Skeletal muscle tissue (tissue), 4 donors: Measurements from ENCODE around the gene NPHP4. TPM values are rescaled to one million over a fixed set of nuclear protein-coding genes. Genes with fewer than 3 reads are reported as not detected.

Experiments used
- H3K27ac ChIP-seq: one replicate; pipeline ENCODE4 v1.7.0; 2013; ENCODE audit warnings: mild to moderate bottlenecking, low read depth, low read length, inconsistent platforms
- H3K27me3 ChIP-seq, 3 donors: one replicate each; pipeline ENCODE4 v1.7.0; 2013; ENCODE audit warnings: low read length in 3 of 3; ENCODE audit not compliant: control insufficient read depth in 3 of 3, insufficient read depth in 3 of 3
- H3K36me3 ChIP-seq, 3 donors: one replicate each; pipeline ENCODE4 v1.7.0; 2013; ENCODE audit warnings: low read length in 3 of 3; ENCODE audit not compliant: control insufficient read depth in 3 of 3, insufficient read depth in 3 of 3
- H3K4me1 ChIP-seq, 3 donors: one replicate each; pipeline ENCODE4 v1.7.0; 2013; ENCODE audit warnings: low read length in 3 of 3, mild to moderate bottlenecking in 3 of 3; ENCODE audit not compliant: control insufficient read depth in 3 of 3, insufficient read depth in 3 of 3
- H3K4me3 ChIP-seq, 3 donors: one replicate each; pipeline ENCODE4 v1.7.0; 2013; ENCODE audit warnings: low read length in 3 of 3
- H3K9ac ChIP-seq, 3 donors: one replicate each; pipeline ENCODE4 v1.7.0; 2013; ENCODE audit warnings: low read length in 3 of 3, mild to moderate bottlenecking in 3 of 3, moderate library complexity in 2 of 3, low read depth in 1 of 3
- H3K9me3 ChIP-seq, 3 donors: one replicate each; pipeline ENCODE4 v1.7.0; 2013; ENCODE audit warnings: low read length in 3 of 3; ENCODE audit not compliant: control insufficient read depth in 3 of 3
- total RNA-seq: library from RNA; depleted of rRNA; stranded (reverse); fragments of >200 nt; gene quantifications from one replicate; pipeline ENCODE4 v1.2.3, GENCODE V29; 2014
- donor health status: Osteomylitis.

NPHP4 gene
- total RNA-seq, 1 donor from 2014 or later, result 5.2 TPM

DNA sequence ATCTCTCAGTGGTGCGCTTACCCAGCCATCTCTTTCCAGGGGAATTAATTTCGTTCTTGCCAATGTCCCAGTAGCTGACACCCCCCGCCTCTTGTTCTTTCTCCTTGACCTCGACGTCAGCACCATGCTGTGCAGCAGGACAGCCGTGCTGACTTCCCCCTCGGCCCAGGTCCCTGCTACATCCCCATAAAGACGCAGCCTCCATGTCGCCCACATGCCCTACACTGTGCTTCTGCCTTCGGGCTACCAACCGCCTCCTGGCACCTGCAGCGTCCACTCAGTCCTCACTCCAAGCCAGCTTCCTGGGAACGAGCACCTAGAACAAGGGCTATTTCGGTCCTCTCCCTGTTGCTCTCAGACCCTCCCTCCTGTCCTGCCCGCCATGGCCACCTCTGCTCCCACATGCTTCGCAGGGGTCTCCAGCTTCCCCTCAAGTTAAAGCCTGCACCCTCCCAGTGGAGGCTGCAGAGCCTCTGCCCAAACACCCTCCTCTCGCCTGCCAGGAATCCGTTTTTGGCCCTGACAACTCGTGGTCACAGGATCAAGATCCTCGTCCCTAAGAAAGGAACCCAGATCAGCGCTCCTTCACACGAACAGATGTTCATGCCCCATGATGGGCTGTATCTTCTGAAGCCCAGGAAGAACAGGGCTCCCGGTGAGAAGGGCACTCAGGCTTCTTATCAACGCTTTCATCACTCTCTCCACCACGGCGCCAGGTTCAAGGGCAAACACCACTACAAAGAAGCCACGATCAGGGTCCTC, 109.7 kb downstream of the NPHP4 start:
- no peaks in the 10 kb centered on the region for H3K27me3 ChIP-seq
- no peak overlapping the region for H3K4me3 ChIP-seq
- no peak overlapping the region for H3K27ac ChIP-seq
- no peak overlapping the region for H3K9ac ChIP-seq
- no peaks in the 10 kb centered on the region for H3K4me1 ChIP-seq
- peaks cover 0 to 7% (median 4%) of the 10 kb centered on the region in 3 donors for H3K9me3 ChIP-seq
- H3K36me3 ChIP-seq, result peaks cover 11 to 16% (median 13%) of the 10 kb centered on the region in 3 donors

DNA sequence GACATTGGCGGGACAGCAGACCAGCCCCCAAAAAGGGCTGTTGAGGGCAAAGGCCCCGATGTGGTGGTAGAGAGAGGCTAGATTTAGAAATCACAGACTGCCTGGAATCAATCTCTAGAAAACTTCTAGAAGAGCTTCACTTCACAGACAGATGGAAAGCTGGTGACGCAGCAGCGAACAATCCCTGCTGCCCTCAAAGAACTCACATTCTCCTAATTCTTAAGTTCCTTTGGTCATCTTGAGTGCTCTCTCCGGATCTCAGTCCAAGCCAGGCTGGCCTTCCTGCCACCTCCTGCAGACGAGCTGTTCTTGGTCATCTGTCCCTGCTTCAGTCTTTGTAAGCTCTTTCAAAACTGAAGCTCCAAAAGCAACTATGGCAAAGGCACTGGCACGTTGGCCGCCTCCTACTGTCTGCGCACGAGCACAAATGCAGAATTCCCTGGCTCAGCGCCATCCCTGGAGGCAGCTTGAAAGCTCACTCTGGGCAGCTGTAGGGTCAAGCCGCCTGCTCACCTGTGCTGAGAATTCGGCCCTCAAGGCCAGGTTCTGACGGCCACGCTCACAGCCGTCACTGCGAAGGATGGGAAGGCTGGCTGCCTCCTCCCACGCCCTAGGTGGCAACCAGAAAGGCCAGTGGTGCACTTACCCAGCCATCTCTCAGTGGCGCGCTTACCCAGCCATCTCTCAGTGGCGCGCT, 110.6 kb downstream of the NPHP4 start:
- Histone ChIP-seq H3K27me3 (no peaks in the 10 kb centered on the region), H3K9ac (no peak overlapping the region), H3K27ac (no peak overlapping the region), H3K4me3 (no peak overlapping the region), H3K9me3 (peaks cover 0 to 7% (median 4%) of the 10 kb centered on the region in 3 donors), H3K36me3 (peaks cover 13 to 16% (median 16%) of the 10 kb centered on the region in 3 donors), H3K4me1 (no peaks in the 10 kb centered on the region)

DNA sequence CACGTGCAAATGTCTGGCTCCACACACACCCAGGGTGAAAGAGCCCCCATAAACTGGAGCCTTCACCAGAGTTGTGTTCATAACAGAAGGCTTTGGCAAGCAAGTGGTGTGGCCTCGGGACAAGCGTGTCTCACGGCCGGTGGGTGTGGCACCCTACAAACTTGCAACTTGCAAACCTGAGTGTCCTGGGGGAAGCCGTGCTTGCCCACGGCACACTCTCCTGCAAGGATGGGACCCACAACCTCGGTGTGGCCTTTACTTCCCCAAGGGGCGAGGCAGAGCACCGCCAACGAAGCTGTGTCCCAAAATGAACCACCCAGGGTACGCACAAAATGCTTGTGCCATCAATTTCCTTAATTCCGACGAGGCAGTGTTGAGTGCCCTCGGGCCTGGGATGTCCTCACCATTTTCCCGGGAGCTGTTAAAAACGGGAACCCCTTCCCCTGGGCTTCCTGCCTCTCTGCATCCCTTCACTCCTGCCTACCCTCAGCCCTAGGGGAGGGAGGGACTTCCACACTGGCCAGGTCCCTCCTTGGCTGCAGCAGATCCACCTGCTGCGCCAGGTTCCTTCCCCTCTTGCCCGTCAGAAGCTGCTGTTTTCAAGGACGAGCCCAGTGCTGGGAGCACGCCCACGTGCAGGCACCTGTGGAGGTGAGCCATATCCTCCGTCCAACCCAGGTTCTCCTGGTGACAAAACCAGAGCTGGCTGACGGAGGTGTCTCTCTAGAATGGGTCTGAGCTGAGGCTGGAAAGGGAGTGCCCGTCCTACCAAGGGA, 111.4 kb downstream of the NPHP4 start:
- H3K27ac ChIP-seq, result no peak overlapping the region
- H3K9me3 ChIP-seq, result peaks cover 0 to 7% (median 4%) of the 10 kb centered on the region in 3 donors
- H3K4me3 ChIP-seq, result no peak overlapping the region
- no peak overlapping the region for H3K9ac ChIP-seq
- H3K27me3 ChIP-seq, result no peaks in the 10 kb centered on the region
- H3K4me1 ChIP-seq, result no peaks in the 10 kb centered on the region
- H3K36me3 ChIP-seq, result peaks cover 13 to 18% (median 16%) of the 10 kb centered on the region in 3 donors

DNA sequence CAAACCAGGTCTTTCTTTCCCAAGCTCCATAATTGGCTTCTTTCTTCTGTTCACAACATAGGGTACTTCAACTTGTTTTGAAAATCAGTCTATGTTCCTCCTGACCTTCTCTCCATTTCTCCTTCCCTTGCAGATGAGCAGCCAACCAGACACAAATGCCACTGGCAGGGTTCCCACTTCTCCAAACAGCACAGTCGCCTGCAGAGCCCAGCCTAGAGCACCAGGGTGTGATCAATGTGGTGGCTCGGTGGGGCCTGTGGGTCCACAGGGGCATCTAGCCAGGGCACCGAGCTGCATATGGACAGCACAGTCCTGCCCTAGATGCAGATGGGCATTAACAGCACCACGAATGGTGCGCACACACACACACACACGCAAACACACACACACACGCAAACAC, 112.8 kb downstream of the NPHP4 start:
- Histone ChIP-seq H3K36me3 (peaks cover 13 to 21% (median 20%) of the 10 kb centered on the region in 3 donors), H3K9me3 (peaks cover 0 to 7% (median 4%) of the 10 kb centered on the region in 3 donors), H3K27ac (no peak overlapping the region), H3K4me1 (no peaks in the 10 kb centered on the region), H3K9ac (no peak overlapping the region), H3K4me3 (no peak overlapping the region), H3K27me3 (no peaks in the 10 kb centered on the region)

DNA sequence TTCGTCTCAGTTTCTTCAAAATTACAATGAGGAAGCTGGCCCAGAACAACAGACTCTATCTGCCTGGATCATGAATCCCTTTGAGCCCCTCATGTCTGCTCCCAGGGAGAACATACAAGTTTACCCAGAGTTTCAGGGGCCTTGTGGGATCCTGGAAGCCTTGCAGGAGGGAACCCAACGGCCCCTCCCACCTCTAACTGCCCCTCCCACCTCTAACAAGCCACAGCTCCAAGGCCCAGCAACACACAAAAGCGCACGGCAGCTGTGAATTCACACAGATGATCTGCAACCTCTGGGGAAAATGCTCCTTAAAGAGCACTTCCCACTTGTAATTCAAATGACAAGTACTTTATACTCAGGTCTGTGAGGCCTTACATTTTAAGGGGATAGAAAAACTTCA, 113.3 kb downstream of the NPHP4 start:
- H3K36me3 ChIP-seq, result peaks cover 13 to 23% (median 21%) of the 10 kb centered on the region in 3 donors
- no peaks in the 10 kb centered on the region for H3K4me1 ChIP-seq
- H3K27ac ChIP-seq, result no peak overlapping the region

DNA sequence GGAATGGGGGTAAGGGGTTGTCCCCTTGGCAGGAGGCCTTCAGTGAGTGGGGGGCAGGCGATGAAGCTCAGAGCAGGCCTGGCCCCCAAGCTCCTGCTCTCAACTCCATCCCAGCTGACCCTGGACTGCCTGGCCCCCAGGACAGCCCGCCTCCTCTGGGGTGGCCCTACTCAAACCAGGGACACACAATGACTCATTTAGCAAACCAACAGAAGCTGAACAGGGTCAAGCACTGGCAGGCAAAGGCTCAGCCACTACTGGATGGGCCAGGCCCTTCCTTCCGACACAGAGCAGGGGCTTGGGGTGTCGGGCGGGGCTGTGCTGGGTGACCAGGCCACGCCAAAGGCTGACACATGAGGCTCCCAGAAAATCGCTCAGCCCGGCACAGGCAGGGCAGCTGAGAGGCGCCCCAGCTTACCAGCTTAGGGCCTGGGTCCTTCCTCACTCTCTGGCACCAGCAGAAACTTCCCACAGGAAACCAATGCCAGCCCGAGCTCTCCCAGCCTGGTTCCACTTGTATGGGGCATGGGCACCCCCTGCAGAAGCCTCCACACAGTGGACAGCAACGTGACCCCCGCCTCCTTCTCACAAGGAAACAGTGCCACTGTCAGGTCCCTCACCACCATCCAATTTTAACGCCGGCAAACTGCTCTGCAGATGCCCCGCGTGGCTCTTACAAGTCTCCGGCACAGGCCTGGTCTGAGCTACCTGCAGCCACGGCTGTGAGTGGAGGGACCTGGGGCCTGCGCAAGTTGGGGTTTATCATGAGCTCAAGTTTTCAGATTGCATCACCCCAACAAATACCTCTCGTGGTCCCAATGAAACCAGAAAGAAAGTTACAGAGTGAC, 114.3 kb downstream of the NPHP4 start:
- Histone ChIP-seq H3K27me3 (no peaks in the 10 kb centered on the region), H3K4me3 (no peak overlapping the region), H3K27ac (no peak overlapping the region), H3K9ac (no peak overlapping the region), H3K36me3 (peaks cover 15 to 30% (median 28%) of the 10 kb centered on the region in 3 donors), H3K9me3 (peaks cover 0 to 7% (median 4%) of the 10 kb centered on the region in 3 donors), H3K4me1 (no peaks in the 10 kb centered on the region)

More for the DNA sequence above, 113.3 kb downstream of the NPHP4 start:
- no peak overlapping the region for H3K9ac ChIP-seq
- H3K9me3 ChIP-seq, result peaks cover 0 to 7% (median 4%) of the 10 kb centered on the region in 3 donors
- H3K4me3 ChIP-seq, result no peak overlapping the region
- no peaks in the 10 kb centered on the region for H3K27me3 ChIP-seq

DNA sequence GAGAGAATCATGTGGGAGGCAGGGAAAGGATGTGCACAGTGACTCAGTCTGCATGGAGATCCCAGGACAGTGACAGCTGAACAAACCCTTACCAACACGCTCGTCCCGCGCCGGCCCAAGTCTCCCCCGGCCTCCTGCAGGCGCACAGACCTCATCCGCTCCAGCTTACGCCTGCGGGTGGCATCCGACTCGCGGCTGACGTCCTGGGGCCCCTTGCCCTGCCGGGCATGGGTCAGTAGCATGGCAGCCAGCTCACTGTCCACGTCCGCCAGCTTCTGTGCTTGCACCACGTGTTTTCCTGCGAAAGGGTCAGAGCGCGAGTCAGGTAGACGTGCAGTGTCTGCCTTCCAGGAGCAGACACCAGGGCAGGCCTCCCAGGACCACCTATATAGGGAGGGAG, 115.2 kb downstream of the NPHP4 start:
- Histone ChIP-seq H3K9me3 (peaks cover 0 to 7% (median 4%) of the 10 kb centered on the region in 3 donors), H3K27ac (no peak overlapping the region), H3K27me3 (no peaks in the 10 kb centered on the region), H3K4me1 (no peaks in the 10 kb centered on the region), H3K9ac (no peak overlapping the region), H3K4me3 (no peak overlapping the region), H3K36me3 (peaks cover 15 to 30% (median 28%) of the 10 kb centered on the region in 3 donors)

DNA sequence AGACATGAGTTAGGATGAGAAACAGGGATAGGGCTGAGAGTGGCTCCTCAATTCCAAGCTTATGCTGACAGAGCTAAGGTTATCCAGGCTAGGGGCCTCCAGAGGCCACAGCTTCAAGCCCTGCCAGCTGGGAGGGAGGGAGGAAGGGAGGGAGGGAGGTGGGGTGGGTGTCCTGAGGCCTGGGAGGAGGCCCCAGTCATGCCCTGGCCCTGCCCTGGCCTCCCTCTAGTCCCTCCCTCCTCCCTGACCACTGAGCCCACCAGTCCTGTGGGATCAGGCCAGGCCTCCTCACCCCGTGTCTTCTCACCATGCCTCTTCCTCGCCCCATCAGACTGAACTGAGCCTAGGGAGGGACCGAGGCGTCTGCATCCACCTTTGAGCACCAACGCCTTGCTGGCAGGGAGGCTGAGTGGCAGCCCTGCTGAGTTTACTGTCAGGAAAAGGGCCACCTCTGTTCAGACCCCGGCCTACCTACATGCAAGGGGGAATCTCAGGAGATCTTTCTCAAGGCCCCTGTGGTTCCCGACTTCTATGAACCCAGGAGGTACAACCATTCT, 116.1 kb downstream of the NPHP4 start:
- Histone ChIP-seq H3K9me3 (peaks cover 0 to 7% (median 4%) of the 10 kb centered on the region in 3 donors), H3K27ac (no peak overlapping the region), H3K27me3 (no peaks in the 10 kb centered on the region), H3K4me1 (no peaks in the 10 kb centered on the region), H3K9ac (no peak overlapping the region), H3K36me3 (peaks cover 18 to 31% (median 30%) of the 10 kb centered on the region in 3 donors), H3K4me3 (no peak overlapping the region)

DNA sequence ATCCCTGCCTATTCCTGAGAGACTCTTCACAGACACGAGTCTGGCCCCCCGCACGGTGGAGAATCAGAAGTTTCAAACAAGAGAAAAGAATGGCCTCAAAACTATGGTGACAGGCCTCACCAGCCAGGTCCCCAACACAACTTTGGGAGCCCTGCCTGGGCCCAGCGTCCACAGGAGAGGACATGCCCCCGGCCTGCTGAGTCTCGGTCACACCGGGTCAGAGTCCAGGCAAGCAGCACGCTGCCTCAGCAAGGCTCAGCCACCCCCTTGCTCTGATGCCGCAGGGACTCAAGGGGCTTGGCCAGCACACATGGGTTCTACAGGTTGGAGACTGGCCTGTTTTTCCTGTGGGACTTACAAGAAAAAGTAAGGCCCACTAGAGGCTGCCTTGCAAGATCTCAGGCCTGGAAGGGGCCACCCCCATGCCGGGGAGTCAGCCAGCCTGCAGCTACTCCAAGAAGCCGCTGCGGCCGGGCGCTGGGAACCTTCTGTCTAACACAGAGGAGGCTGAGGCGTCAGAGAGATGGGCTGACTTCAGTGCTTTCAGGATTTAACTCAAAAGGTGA, 116.8 kb downstream of the NPHP4 start:
- Histone ChIP-seq H3K4me1 (no peaks in the 10 kb centered on the region), H3K9me3 (peaks cover 0 to 7% (median 4%) of the 10 kb centered on the region in 3 donors), H3K27me3 (no peaks in the 10 kb centered on the region), H3K9ac (no peak overlapping the region), H3K4me3 (no peak overlapping the region), H3K27ac (no peak overlapping the region), H3K36me3 (peaks cover 18 to 31% (median 29%) of the 10 kb centered on the region in 3 donors)
